Right lobe of liver (tissue), 4 donors: ENCODE measurements around the gene KCNC3.

Experiments used
- CTCF ChIP-seq, 4 donors: fragments of 200-600 bp in 3 of 4; fragments of 450-650 bp in 1 of 4; IDR thresholded peaks; one replicate each; pipeline versions ENCODE4 v1.5.1 to v1.8.0; 2016 to 2022; ENCODE audit warnings: antibody characterized with exemption in 4 of 4, mild to moderate bottlenecking in 2 of 4
- POLR2A ChIP-seq: fragments of 450-650 bp; IDR thresholded peaks from one replicate; pipeline ENCODE4 v1.6.1; 2017; ENCODE audit warnings: antibody characterized with exemption, mild to moderate bottlenecking
- donor health status: DM: no; HTN: no; CAD: no.
- donor health status: DM: no; HTN: no; CAD: no.
- donor health status: DM: no; HTN: yes; CAD: no.

- TF ChIP-seq POLR2A (no peak), CTCF (IDR thresholded peaks at IDR 0.05) (no peak)
Measured at GRCh38 chr19:50365434-50366306, 36.5 kb upstream of the KCNC3 start, which contains the start of gene NAPSA.
